ENCODE results near the gene ITPR1.

GRCh38 chr3:4818986-4819693 is 326.0 kb downstream of the ITPR1 start:
- TF ChIP-seq CTCF (tag by site-specific recombination; IDR thresholded peaks at IDR 0.05) (no peak), ZNF311 (tag by site-specific recombination; IDR thresholded peaks at IDR 0.05; ENCODE audit: borderline replicate concordance) (no peak), PRDM1 (tag by site-specific recombination; IDR thresholded peaks at IDR 0.05) (no peak), ZNF549 (tag by site-specific recombination; IDR thresholded peaks at IDR 0.05) (no peak), ZNF362 (tag by site-specific recombination; IDR thresholded peaks at IDR 0.05) (no peak), ZSCAN23 (tag by site-specific recombination; IDR thresholded peaks at IDR 0.05) (no peak), SP7 (tag by site-specific recombination; IDR thresholded peaks at IDR 0.05) (no peak), ZNF558 (tag by site-specific recombination; IDR thresholded peaks at IDR 0.05) (no peak), SETDB1 (IDR thresholded peaks at IDR 0.05; ENCODE audit: insufficient read length, low read length) (no peak), REST (tag by site-specific recombination; IDR thresholded peaks at IDR 0.05) (no peak)

Measured in HEK293 (cell line).